ENCODE measurements around the gene MYRF. TPM values are rescaled to one million over a fixed set of nuclear protein-coding genes. Genes with fewer than 3 reads are reported as not detected.
A peak's percentile ranks its signal among the peaks of the same experiment; 100 is the strongest.

The MYRF gene
- total RNA-seq, 1 donor from 2014 or later = 117 TPM

DNA sequence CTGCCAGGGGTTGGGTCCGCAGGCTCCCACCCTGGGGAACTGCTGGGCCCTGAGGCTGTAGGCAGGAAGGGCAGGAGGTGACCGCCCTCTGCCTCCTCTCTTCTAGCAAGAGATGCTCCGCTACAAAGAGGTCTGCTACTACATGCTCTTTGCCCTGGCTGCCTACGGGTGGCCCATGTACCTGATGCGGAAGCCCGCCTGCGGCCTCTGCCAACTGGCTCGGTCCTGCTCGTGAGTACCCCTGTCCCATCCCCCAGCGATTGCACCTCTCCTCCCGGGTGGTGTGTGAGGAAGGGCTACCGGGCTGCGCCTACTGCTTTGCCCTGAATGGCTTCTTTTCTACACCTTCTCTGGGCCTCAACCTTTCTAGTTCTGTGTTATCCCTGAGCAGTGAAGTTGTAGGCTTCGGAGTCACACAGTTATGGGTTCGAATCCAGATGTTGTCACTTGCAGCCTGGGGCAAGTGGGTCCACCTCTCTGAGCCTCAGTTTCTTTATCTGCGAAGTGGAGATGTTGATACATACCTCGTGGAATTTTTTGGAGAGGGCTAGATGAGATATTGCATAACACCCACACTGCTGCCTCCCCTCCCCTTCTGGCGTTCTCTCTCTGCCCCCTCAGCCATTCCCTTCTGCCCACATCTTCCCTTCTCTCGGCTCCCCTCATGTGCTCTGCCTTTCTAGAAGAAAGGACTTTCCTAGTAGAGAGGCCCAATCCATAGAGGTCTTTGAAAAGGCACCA lies 21.1 kb upstream of the MYRF start:
- Mint-ChIP-seq H3K27me3 (no peaks in the 10 kb centered on the region), H3K4me3 (ENCODE audit: low read depth) (no peak overlapping the region), H3K4me1 (ENCODE audit: low read depth) (no peaks in the 10 kb centered on the region), H3K9me3 (ENCODE audit: low read depth) (no peaks in the 10 kb centered on the region), H3K27ac (no peak overlapping the region), H3K36me3 (ENCODE audit: insufficient read depth) (peaks cover 8% of the 10 kb centered on the region)
- DNase-seq (ENCODE audit: low spot score, unreplicated experiment) = no peak
- no peak for TF ChIP-seq CTCF (IDR thresholded peaks at IDR 0.05; ENCODE audit: unreplicated experiment)

- TF ChIP-seq CTCF (IDR thresholded peaks at IDR 0.05; ENCODE audit: unreplicated experiment) = no peak
- no peaks in the 10 kb centered on the region for H3K27me3 Mint-ChIP-seq
- H3K9me3 Mint-ChIP-seq (ENCODE audit: low read depth) = no peaks in the 10 kb centered on the region
- H3K4me1 Mint-ChIP-seq (ENCODE audit: low read depth) = no peaks in the 10 kb centered on the region
- no peak for DNase-seq (ENCODE audit: low spot score, unreplicated experiment)
- H3K36me3 Mint-ChIP-seq (ENCODE audit: insufficient read depth) = peaks cover 8% of the 10 kb centered on the region
- no peak overlapping the region for H3K4me3 Mint-ChIP-seq (ENCODE audit: low read depth)
- H3K27ac Mint-ChIP-seq = no peak overlapping the region
These were observed 20.3 kb upstream of the MYRF start for GRCh38 chr11:61731952-61732675.

DNA sequence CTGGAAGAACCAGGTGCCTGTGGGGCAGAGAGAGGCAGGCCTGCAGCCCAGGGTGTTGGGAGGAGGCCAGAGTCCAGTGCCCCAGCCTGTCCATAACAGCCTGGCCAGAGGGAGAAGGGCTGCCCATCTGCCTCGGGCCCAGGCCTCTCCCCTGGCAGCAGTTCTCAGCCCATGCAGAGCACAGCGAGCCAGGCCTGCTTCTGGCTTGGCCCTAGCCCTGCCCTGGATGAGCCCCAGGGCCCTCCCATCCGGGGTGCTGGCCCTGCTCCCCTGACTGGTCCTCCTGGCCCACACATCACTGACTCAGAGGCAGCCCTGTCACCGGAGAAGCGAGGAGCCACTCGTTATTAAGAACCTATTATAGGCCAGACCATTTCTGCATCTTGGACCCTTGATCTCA lies 19.7 kb upstream of the MYRF start:
- H3K9me3 Mint-ChIP-seq (ENCODE audit: low read depth) = no peaks in the 10 kb centered on the region
- H3K27me3 Mint-ChIP-seq = no peaks in the 10 kb centered on the region
- no peak overlapping the region for H3K27ac Mint-ChIP-seq
- H3K4me1 Mint-ChIP-seq (ENCODE audit: low read depth) = no peaks in the 10 kb centered on the region
- H3K4me3 Mint-ChIP-seq (ENCODE audit: low read depth) = no peak overlapping the region
- H3K36me3 Mint-ChIP-seq (ENCODE audit: insufficient read depth) = peaks cover 7% of the 10 kb centered on the region
- no peak for TF ChIP-seq CTCF (IDR thresholded peaks at IDR 0.05; ENCODE audit: unreplicated experiment)
- no peak for DNase-seq (ENCODE audit: low spot score, unreplicated experiment)

DNA sequence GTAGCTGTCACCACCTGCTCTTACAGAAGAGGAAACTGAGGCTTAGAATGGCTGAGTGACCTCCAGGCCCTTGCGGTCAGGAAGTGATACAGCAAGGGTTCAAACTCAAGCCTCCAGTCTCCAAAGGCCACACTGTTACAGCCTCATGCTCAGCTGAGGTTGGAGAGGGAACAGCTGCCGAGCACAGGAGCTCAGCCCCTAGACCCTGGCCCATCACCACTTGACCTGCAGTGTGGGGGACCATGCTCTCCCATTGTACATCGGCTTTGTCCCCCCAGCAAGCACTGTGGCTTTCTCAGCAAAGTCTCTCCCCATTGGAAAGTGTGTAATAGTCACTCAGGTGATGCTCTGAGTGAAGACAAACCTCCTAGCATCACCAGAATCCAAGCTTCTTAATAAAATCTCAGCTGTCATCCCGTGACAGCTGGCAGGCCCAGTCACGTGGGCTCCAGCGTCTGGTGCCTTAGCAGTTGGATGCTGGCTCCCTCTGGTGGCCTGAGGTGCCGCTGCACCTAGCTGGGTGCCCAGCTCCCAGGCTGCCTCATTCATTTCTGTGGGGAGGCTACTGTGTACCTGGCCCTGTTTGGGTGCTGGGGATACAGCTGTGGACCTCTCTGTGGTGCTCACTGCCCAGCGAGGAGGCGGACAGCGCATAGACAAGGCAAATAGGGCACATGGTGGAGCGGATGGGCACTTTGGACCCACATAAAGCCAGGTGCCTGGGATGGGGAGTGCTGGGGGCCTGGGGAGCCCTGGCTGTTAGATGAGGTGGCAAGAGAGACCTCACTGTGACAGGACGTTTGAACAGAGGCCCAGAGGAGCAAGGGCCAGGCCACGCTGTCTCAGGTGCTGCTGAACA lies 19.1 kb upstream of the MYRF start:
- peaks cover 7% of the 10 kb centered on the region for H3K36me3 Mint-ChIP-seq (ENCODE audit: insufficient read depth)
- no peaks in the 10 kb centered on the region for H3K27me3 Mint-ChIP-seq

More for the DNA sequence above, 19.1 kb upstream of the MYRF start:
- no peaks in the 10 kb centered on the region for H3K9me3 Mint-ChIP-seq (ENCODE audit: low read depth)
- no peaks in the 10 kb centered on the region for H3K4me1 Mint-ChIP-seq (ENCODE audit: low read depth)
- peak; percentile 67 for DNase-seq (ENCODE audit: low spot score, unreplicated experiment)
- no peak overlapping the region for H3K27ac Mint-ChIP-seq
- H3K4me3 Mint-ChIP-seq (ENCODE audit: low read depth) = no peak overlapping the region
- peak; percentile 98 for TF ChIP-seq CTCF (IDR thresholded peaks at IDR 0.05; ENCODE audit: unreplicated experiment)

Data from progenitor cell of endocrine pancreas (in vitro differentiated cells).